HEK293 (cell line): ENCODE data around the gene HMX2.

ENCODE experiments used
- CTCF ChIP-seq: fragments of 450-650 bp; formaldehyde crosslinking; IDR thresholded peaks from 2 replicates; pipeline ENCODE4 v1.5.1; 2016; ENCODE audit warnings: missing biosample characterization, missing genetic modification characterization
- GFI1B ChIP-seq: fragments of 450-650 bp; formaldehyde crosslinking; IDR thresholded peaks from 2 replicates; pipeline ENCODE4 v1.5.1; 2016; ENCODE audit warnings: missing biosample characterization, missing genetic modification characterization
- GLI2 ChIP-seq: fragments of 450-650 bp; formaldehyde crosslinking; IDR thresholded peaks from 2 replicates; pipeline ENCODE4; 2017; ENCODE audit warnings: missing biosample characterization, missing genetic modification characterization, low read depth, borderline replicate concordance
- GLI4 ChIP-seq: fragments of 450-650 bp; formaldehyde crosslinking; IDR thresholded peaks from 2 replicates; pipeline ENCODE4 v1.5.1; 2016; ENCODE audit warnings: missing biosample characterization, missing genetic modification characterization
- GLIS2 ChIP-seq: fragments of 450-650 bp; formaldehyde crosslinking; IDR thresholded peaks from 2 replicates; pipeline ENCODE4 v1.5.1; 2016; ENCODE audit warnings: missing biosample characterization, missing genetic modification characterization
- HOXC10 ChIP-seq: sonication (generic); formaldehyde crosslinking; IDR thresholded peaks from 2 replicates; pipeline ENCODE4 v1.8.1; 2023; ENCODE audit warnings: mild to moderate bottlenecking, missing genetic modification reagents
- IKZF3 ChIP-seq: fragments of 450-650 bp; IDR thresholded peaks from 2 replicates; pipeline ENCODE4 v1.5.0; 2018; ENCODE audit warnings: missing biosample characterization, mild to moderate bottlenecking, missing genetic modification characterization, moderate library complexity
- INSM2 ChIP-seq: fragments of 450-650 bp; formaldehyde crosslinking; IDR thresholded peaks from 2 replicates; pipeline ENCODE4 v1.5.1; 2016; ENCODE audit warnings: missing biosample characterization, missing genetic modification characterization
- KLF16 ChIP-seq: fragments of 450-650 bp; formaldehyde crosslinking; IDR thresholded peaks from 2 replicates; pipeline ENCODE4 v1.5.1; 2017; ENCODE audit warnings: missing biosample characterization, missing genetic modification characterization
- KLF17 ChIP-seq: fragments of 450-650 bp; formaldehyde crosslinking; IDR thresholded peaks from 2 replicates; pipeline ENCODE4 v1.5.1; 2016; ENCODE audit warnings: missing biosample characterization, missing genetic modification characterization
- MYNN ChIP-seq: fragments of 450-650 bp; formaldehyde crosslinking; IDR thresholded peaks from 2 replicates; pipeline ENCODE4 v1.5.1; 2016; ENCODE audit warnings: missing biosample characterization, missing genetic modification characterization, borderline replicate concordance
- OSR2 ChIP-seq: fragments of 450-650 bp; formaldehyde crosslinking; IDR thresholded peaks from 2 replicates; pipeline ENCODE4 v1.5.1; 2016; ENCODE audit warnings: missing biosample characterization, missing genetic modification characterization
- PATZ1 ChIP-seq: fragments of 450-650 bp; formaldehyde crosslinking; IDR thresholded peaks from 2 replicates; pipeline ENCODE4 v1.5.1; 2016; ENCODE audit warnings: missing biosample characterization, missing genetic modification characterization
- ZBTB20 ChIP-seq: fragments of 450-650 bp; formaldehyde crosslinking; IDR thresholded peaks from 2 replicates; pipeline ENCODE4 v1.5.1; 2016; ENCODE audit warnings: missing biosample characterization, missing genetic modification characterization
- ZBTB26 ChIP-seq: fragments of 450-650 bp; formaldehyde crosslinking; optimal IDR thresholded peaks from 2 replicates; pipeline ENCODE3; 2016; ENCODE audit warnings: missing biosample characterization, mild to moderate bottlenecking, missing genetic modification characterization
- ZFP37 ChIP-seq: fragments of 450-650 bp; formaldehyde crosslinking; IDR thresholded peaks from 2 replicates; pipeline ENCODE4 v1.5.1; 2016; ENCODE audit warnings: missing biosample characterization, missing genetic modification characterization
- ZFP69B ChIP-seq: fragments of 450-650 bp; formaldehyde crosslinking; IDR thresholded peaks from 2 replicates; pipeline ENCODE4 v1.5.1; 2016; ENCODE audit warnings: missing biosample characterization, missing genetic modification characterization
- ZNF114 ChIP-seq: fragments of 450-650 bp; formaldehyde crosslinking; IDR thresholded peaks from 2 replicates; pipeline ENCODE4 v1.5.0; 2017; ENCODE audit warnings: missing biosample characterization, missing genetic modification characterization
- ZNF155 ChIP-seq: fragments of 450-650 bp; formaldehyde crosslinking; IDR thresholded peaks from 2 replicates; pipeline ENCODE4 v1.5.1; 2016; ENCODE audit warnings: missing biosample characterization, missing genetic modification characterization
- ZNF16 ChIP-seq: fragments of 450-650 bp; formaldehyde crosslinking; IDR thresholded peaks from 2 replicates; pipeline ENCODE4 v1.5.1; 2016; ENCODE audit warnings: low read depth, missing biosample characterization, missing genetic modification characterization
- ZNF169 ChIP-seq: fragments of 450-650 bp; formaldehyde crosslinking; IDR thresholded peaks from 2 replicates; pipeline ENCODE4 v1.5.1; 2016; ENCODE audit warnings: missing biosample characterization, missing genetic modification characterization
- ZNF202 ChIP-seq: fragments of 450-650 bp; formaldehyde crosslinking; IDR thresholded peaks from 2 replicates; pipeline ENCODE4 v1.5.1; 2016; ENCODE audit warnings: missing biosample characterization, missing genetic modification characterization, borderline replicate concordance
- ZNF292 ChIP-seq: fragments of 450-650 bp; formaldehyde crosslinking; IDR thresholded peaks from 2 replicates; pipeline ENCODE4 v1.5.1; 2016; ENCODE audit warnings: low read depth, missing biosample characterization, missing genetic modification characterization, borderline replicate concordance
- ZNF416 ChIP-seq: fragments of 450-650 bp; formaldehyde crosslinking; IDR thresholded peaks from 2 replicates; pipeline ENCODE4 v1.5.1; 2016; ENCODE audit warnings: missing biosample characterization, missing genetic modification characterization
- ZNF423 ChIP-seq: fragments of 450-650 bp; formaldehyde crosslinking; IDR thresholded peaks from 2 replicates; pipeline ENCODE4 v1.5.1; 2016; ENCODE audit warnings: missing biosample characterization, missing genetic modification characterization
- ZNF585B ChIP-seq: fragments of 450-650 bp; formaldehyde crosslinking; IDR thresholded peaks from 2 replicates; pipeline ENCODE4 v1.5.1; 2016; ENCODE audit warnings: missing biosample characterization, missing genetic modification characterization
- ZNF596 ChIP-seq: fragments of 450-650 bp; IDR thresholded peaks from 2 replicates; pipeline ENCODE4 v1.5.0; 2018; ENCODE audit warnings: missing biosample characterization, mild to moderate bottlenecking, missing genetic modification characterization, moderate library complexity
- ZNF626 ChIP-seq: fragments of 450-650 bp; sonication (Bioruptor Pico); formaldehyde crosslinking; IDR thresholded peaks from 2 replicates; pipeline ENCODE4 v1.5.1; 2018; ENCODE audit warnings: missing biosample characterization, missing genetic modification characterization, inconsistent platforms
- ZNF639 ChIP-seq: fragments of 450-650 bp; formaldehyde crosslinking; IDR thresholded peaks from 2 replicates; pipeline ENCODE4 v1.5.1; 2016; ENCODE audit warnings: missing biosample characterization, missing genetic modification characterization
- ZNF658 ChIP-seq: fragments of 450-650 bp; formaldehyde crosslinking; IDR thresholded peaks from 2 replicates; pipeline ENCODE4; 2016; ENCODE audit warnings: missing biosample characterization, missing genetic modification characterization
- ZNF704 ChIP-seq: fragments of 450-650 bp; formaldehyde crosslinking; IDR thresholded peaks from 2 replicates; pipeline ENCODE4 v1.5.1; 2016; ENCODE audit warnings: missing biosample characterization, missing genetic modification characterization
- ZNF837 ChIP-seq: fragments of 450-650 bp; formaldehyde crosslinking; IDR thresholded peaks from 2 replicates; pipeline ENCODE4 v1.5.1; 2016; ENCODE audit warnings: missing biosample characterization, missing genetic modification characterization

Gene HMX2

GRCh38 chr10:123134915-123135414 is 13.0 kb upstream of the HMX2 start (continued):
- TF ChIP-seq ZNF704 (tag by site-specific recombination) (no peak), ZFP37 (tag by site-specific recombination) (no peak), ZNF596 (tag by site-specific recombination) (no peak), CTCF (tag by site-specific recombination) (no peak), INSM2 (tag by site-specific recombination) (no peak), GLIS2 (tag by site-specific recombination) (peak; percentile 89), MYNN (tag by site-specific recombination) (no peak), PATZ1 (peak; percentile 57), ZNF169 (tag by site-specific recombination) (no peak), ZNF16 (tag by site-specific recombination) (no peak), IKZF3 (no peak), ZBTB26 (tag by site-specific recombination) (peak; percentile 83), ZNF837 (tag by site-specific recombination) (no peak), ZNF626 (tag by site-specific recombination) (no peak), ZNF585B (tag by site-specific recombination) (no peak), ZNF292 (tag by site-specific recombination) (no peak), ZNF423 (tag by site-specific recombination) (no peak), ZBTB20 (tag by site-specific recombination) (no peak), GLI2 (tag by site-specific recombination) (no peak), ZNF155 (tag by site-specific recombination) (no peak), ZFP69B (tag by site-specific recombination) (no peak), HOXC10 (CRISPR knock-in tag) (no peak), KLF16 (tag by site-specific recombination) (no peak; the same call in 1 of the 2 replicates), ZNF416 (tag by site-specific recombination) (no peak), ZNF639 (tag by site-specific recombination) (no peak), GFI1B (tag by site-specific recombination) (no peak), KLF17 (tag by site-specific recombination) (peak; percentile 60), GLI4 (tag by site-specific recombination) (no peak), ZNF202 (tag by site-specific recombination) (no peak), ZNF114 (no peak), ZNF658 (tag by site-specific recombination) (no peak), OSR2 (0 out of 2 replicates have a peak, but pooled peaks have one; percentile 11)
